KMS-11 (cell line): Measurements from ENCODE around the gene ASCC3.

Experiments
- H2AFZ ChIP-seq: fragments of 200-600 bp; sonication (generic); 2 replicates; pipeline ENCODE4 v1.6.1; 2016; ENCODE audit warnings: antibody characterized with exemption, mixed run types, low read depth
- H3K27ac ChIP-seq: fragments of 200-600 bp; sonication (generic); 2 replicates; pipeline ENCODE4 v1.6.1; 2016; ENCODE audit warnings: mild to moderate bottlenecking, mixed run types
- H3K27me3 ChIP-seq: fragments of 200-600 bp; sonication (generic); 2 replicates; pipeline ENCODE4 v1.6.1; 2017; ENCODE audit warnings: mild to moderate bottlenecking, low read depth, mixed run types, moderate library complexity; ENCODE audit not compliant: insufficient read depth
- H3K36me3 ChIP-seq: fragments of 200-600 bp; sonication (generic); 2 replicates; pipeline ENCODE4 v1.6.1; 2017; ENCODE audit warnings: mild to moderate bottlenecking, mixed run types; ENCODE audit not compliant: insufficient read depth
- H3K4me1 ChIP-seq: fragments of 200-600 bp; sonication (generic); 2 replicates; pipeline ENCODE4 v1.6.1; 2016; ENCODE audit warnings: mild to moderate bottlenecking, low read depth, mixed run types; ENCODE audit not compliant: poor library complexity, severe bottlenecking
- H3K4me2 ChIP-seq: fragments of 200-600 bp; sonication (generic); 2 replicates; pipeline ENCODE4 v1.7.0; 2016; ENCODE audit warnings: mild to moderate bottlenecking, mixed run types
- H3K4me3 ChIP-seq: fragments of 200-600 bp; sonication (generic); IDR thresholded peaks from 2 replicates; pipeline ENCODE4 v1.6.1; 2017; ENCODE audit warnings: low read depth, low read length, mixed read lengths; ENCODE audit not compliant: insufficient read depth
- H3K79me2 ChIP-seq: fragments of 200-600 bp; sonication (generic); 2 replicates; pipeline ENCODE4 v1.6.1; 2016; ENCODE audit warnings: low read depth, mixed run types; ENCODE audit not compliant: insufficient read depth
- H3K9ac ChIP-seq: fragments of 200-600 bp; sonication (generic); 2 replicates; pipeline ENCODE4 v1.6.1; 2016; ENCODE audit warnings: mild to moderate bottlenecking, mixed run types
- H4K20me1 ChIP-seq: fragments of 200-600 bp; sonication (generic); 2 replicates; pipeline ENCODE4 v1.6.1; 2016; ENCODE audit warnings: mild to moderate bottlenecking, mixed run types; ENCODE audit not compliant: insufficient read depth
- CTCF ChIP-seq: fragments of 200-600 bp; sonication (generic); conservative IDR thresholded peaks from 2 replicates; pipeline ENCODE4 v1.6.1; 2017; ENCODE audit warnings: low read depth, mild to moderate bottlenecking, antibody characterized with exemption, low read length, moderate library complexity, mixed read lengths

ASCC3 gene

GRCh38 chr6:100883347-100883746, 2.2 kb upstream of the ASCC3 start:
- no peak for TF ChIP-seq CTCF
- no peaks in the 10 kb centered on the region for H4K20me1 ChIP-seq
- H3K4me3 ChIP-seq = no peak overlapping the region
- peaks cover 16% of the 10 kb centered on the region for H3K4me1 ChIP-seq
- H3K9ac ChIP-seq = no peak overlapping the region
- H3K36me3 ChIP-seq = no peaks in the 10 kb centered on the region
- no peak overlapping the region for H2AFZ ChIP-seq
- no peak overlapping the region for H3K4me2 ChIP-seq
- H3K27ac ChIP-seq = no peak overlapping the region
- H3K79me2 ChIP-seq = peaks cover 23% of the 10 kb centered on the region
- H3K27me3 ChIP-seq = no peaks in the 10 kb centered on the region

GRCh38 chr6:100881707-100882040, 545 bp upstream of the ASCC3 start:
- H3K27me3 ChIP-seq = no peaks in the 10 kb centered on the region
- no peaks in the 10 kb centered on the region for H3K36me3 ChIP-seq
- H3K4me3 ChIP-seq = no peak overlapping the region
- peaks cover 40% of the 10 kb centered on the region for H3K79me2 ChIP-seq
- H2AFZ ChIP-seq = peak overlapping the region; percentile 94
- no peaks in the 10 kb centered on the region for H4K20me1 ChIP-seq
- H3K9ac ChIP-seq = peak overlapping the region; percentile 86
- peaks cover 16% of the 10 kb centered on the region for H3K4me1 ChIP-seq
- peak overlapping the region; percentile 83 for H3K27ac ChIP-seq
- peak overlapping the region; percentile 88 for H3K4me2 ChIP-seq
- no peak for TF ChIP-seq CTCF

GRCh38 chr6:100880149-100880852, 828 bp downstream of the ASCC3 start:
- Histone ChIP-seq H3K36me3 (no peaks in the 10 kb centered on the region), H3K27me3 (no peaks in the 10 kb centered on the region), H3K4me1 (peaks cover 16% of the 10 kb centered on the region), H3K4me3 (no peak overlapping the region), H3K9ac (peak overlapping the region; percentile 86), H2AFZ (peak overlapping the region; percentile 94), H3K27ac (peak overlapping the region; percentile 83), H4K20me1 (no peaks in the 10 kb centered on the region), H3K4me2 (peak overlapping the region; percentile 82), H3K79me2 (peaks cover 44% of the 10 kb centered on the region)
- TF ChIP-seq CTCF = no peak

- Histone ChIP-seq H2AFZ (no peak overlapping the region), H4K20me1 (no peaks in the 10 kb centered on the region), H3K4me1 (peaks cover 16% of the 10 kb centered on the region), H3K27me3 (no peaks in the 10 kb centered on the region), H3K36me3 (no peaks in the 10 kb centered on the region), H3K4me2 (peak overlapping the region; percentile 82; the same call in 1 of the 2 replicates), H3K9ac (no peak overlapping the region), H3K4me3 (no peak overlapping the region), H3K79me2 (peaks cover 44% of the 10 kb centered on the region), H3K27ac (no peak overlapping the region)
- TF ChIP-seq CTCF = no peak
Measured at GRCh38 chr6:100879317-100879716, 1.8 kb downstream of the ASCC3 start.
